ENCODE data around the gene PCSK4. TPM values are rescaled to one million over a fixed set of nuclear protein-coding genes. Genes with fewer than 3 reads are reported as not detected.
A peak's percentile ranks its signal among the peaks of the same experiment; 100 is the strongest.

The PCSK4 gene
- total and polyA plus RNA-seq, 9 donors, result 0.83 to 9.4 (median 1.9) TPM; not detected in 1

GRCh38 chr19:1450735-1451731, 39.1 kb downstream of the PCSK4 start:
- 38 to 50% (median 43%) methylated on average over 22 of the region's 22 CpGs for WGBS, 3 donors
- TF ChIP-seq CTCF (IDR thresholded peaks at IDR 0.05) (no peak), EP300 (IDR thresholded peaks at IDR 0.05) (no peak), POLR2A (IDR thresholded peaks at IDR 0.05) (no peak)
- H3K27ac ChIP-seq, result no peak overlapping the region
- peaks cover 9% of the 10 kb centered on the region for H3K27me3 ChIP-seq
- H3K4me1 ChIP-seq (ENCODE audit: insufficient read depth), result peaks cover 1% of the 10 kb centered on the region
- no peak overlapping the region for H3K4me3 ChIP-seq
- DNase-seq, result no peak
- intact Hi-C loops (cut with DNase I), result no loop called here
- H3K36me3 ChIP-seq, result no peaks in the 10 kb centered on the region
- no peaks in the 10 kb centered on the region for H3K9me3 ChIP-seq

- intact Hi-C loops (cut with DNase I), result loop anchor here in 2 of 4 donors (10.0 kb wide), 2 partner anchors 135 to 165 kb away; partner anchors contain the start of gene EFNA2 (in 2 of the 2)
- WGBS, 3 donors, result 2 to 3% (median 2%) methylated on average over 54 to 74 of the region's 74 CpGs
- Histone ChIP-seq H3K9me3 (no peaks in the 10 kb centered on the region), H3K4me1 (ENCODE audit: insufficient read depth) (peaks cover 4% of the 10 kb centered on the region), H3K27me3 (peaks cover 9% of the 10 kb centered on the region), H3K27ac (no peak within 1 kb of the TSS), H3K36me3 (no peaks in the 10 kb centered on the region), H3K4me3 (no peak within 1 kb of the TSS)
- peak in 1 of 5 donors; percentile 52 for DNase-seq
- TF ChIP-seq CTCF (IDR thresholded peaks at IDR 0.05), result no peak
- no peak for TF ChIP-seq EP300 (IDR thresholded peaks at IDR 0.05)
- TF ChIP-seq POLR2A (IDR thresholded peaks at IDR 0.05), result no peak
These were observed 40.4 kb downstream of the PCSK4 start, which contains the start of gene APC2 for GRCh38 chr19:1449467-1450442. APC2 (plus strand) TSS chr19:1450121; CDS start chr19:1453002, 2,881 bp downstream.

- 87 to 88% (median 87%) methylated on average over 9 of the region's 9 CpGs for WGBS, 3 donors
- Histone ChIP-seq H3K4me1 (ENCODE audit: insufficient read depth) (peaks cover 5% of the 10 kb centered on the region), H3K9me3 (no peaks in the 10 kb centered on the region), H3K27ac (no peak overlapping the region), H3K36me3 (no peaks in the 10 kb centered on the region), H3K4me3 (no peak overlapping the region), H3K27me3 (peaks cover 9% of the 10 kb centered on the region)
- no peak for TF ChIP-seq CTCF (IDR thresholded peaks at IDR 0.05)
- no peak for TF ChIP-seq POLR2A (IDR thresholded peaks at IDR 0.05)
- TF ChIP-seq EP300 (IDR thresholded peaks at IDR 0.05), result no peak
- peak in 1 of 5 donors; percentile 32 for DNase-seq
- intact Hi-C loops (cut with DNase I), result loop anchor here in 2 of 4 donors (10.0 kb wide), 2 partner anchors 133 to 163 kb away; partner anchors contain the start of gene EFNA2 (in 2 of the 2)
These were observed 42.2 kb downstream of the PCSK4 start for GRCh38 chr19:1447944-1448343.

GRCh38 chr19:1447504-1447903, 42.6 kb downstream of the PCSK4 start:
- intact Hi-C loops (cut with DNase I), result loop anchor here in 2 of 4 donors (10.0 kb wide), 2 partner anchors 133 to 163 kb away; partner anchors contain the start of gene EFNA2 (in 2 of the 2)
- H3K4me1 ChIP-seq (ENCODE audit: insufficient read depth), result peaks cover 5% of the 10 kb centered on the region
- TF ChIP-seq CTCF (IDR thresholded peaks at IDR 0.05), result no peak
- TF ChIP-seq EP300 (IDR thresholded peaks at IDR 0.05), result no peak
- TF ChIP-seq POLR2A (IDR thresholded peaks at IDR 0.05), result no peak

More at GRCh38 chr19:1447504-1447903, 42.6 kb downstream of the PCSK4 start:
- no peak for DNase-seq
- Histone ChIP-seq H3K4me3 (no peak overlapping the region), H3K36me3 (no peaks in the 10 kb centered on the region), H3K27ac (no peak overlapping the region), H3K27me3 (peaks cover 9% of the 10 kb centered on the region), H3K9me3 (no peaks in the 10 kb centered on the region)
- WGBS, 3 donors, result 21 to 33% (median 27%) methylated on average over 4 of the region's 4 CpGs
